ENCODE results near the gene CRYBB1. TPM values are rescaled to one million over a fixed set of nuclear protein-coding genes. Genes with fewer than 3 reads are reported as not detected.

Gene CRYBB1
- polyA plus RNA-seq (2012; ENCODE audit: insufficient read depth, insufficient read length) = not detected

DNA sequence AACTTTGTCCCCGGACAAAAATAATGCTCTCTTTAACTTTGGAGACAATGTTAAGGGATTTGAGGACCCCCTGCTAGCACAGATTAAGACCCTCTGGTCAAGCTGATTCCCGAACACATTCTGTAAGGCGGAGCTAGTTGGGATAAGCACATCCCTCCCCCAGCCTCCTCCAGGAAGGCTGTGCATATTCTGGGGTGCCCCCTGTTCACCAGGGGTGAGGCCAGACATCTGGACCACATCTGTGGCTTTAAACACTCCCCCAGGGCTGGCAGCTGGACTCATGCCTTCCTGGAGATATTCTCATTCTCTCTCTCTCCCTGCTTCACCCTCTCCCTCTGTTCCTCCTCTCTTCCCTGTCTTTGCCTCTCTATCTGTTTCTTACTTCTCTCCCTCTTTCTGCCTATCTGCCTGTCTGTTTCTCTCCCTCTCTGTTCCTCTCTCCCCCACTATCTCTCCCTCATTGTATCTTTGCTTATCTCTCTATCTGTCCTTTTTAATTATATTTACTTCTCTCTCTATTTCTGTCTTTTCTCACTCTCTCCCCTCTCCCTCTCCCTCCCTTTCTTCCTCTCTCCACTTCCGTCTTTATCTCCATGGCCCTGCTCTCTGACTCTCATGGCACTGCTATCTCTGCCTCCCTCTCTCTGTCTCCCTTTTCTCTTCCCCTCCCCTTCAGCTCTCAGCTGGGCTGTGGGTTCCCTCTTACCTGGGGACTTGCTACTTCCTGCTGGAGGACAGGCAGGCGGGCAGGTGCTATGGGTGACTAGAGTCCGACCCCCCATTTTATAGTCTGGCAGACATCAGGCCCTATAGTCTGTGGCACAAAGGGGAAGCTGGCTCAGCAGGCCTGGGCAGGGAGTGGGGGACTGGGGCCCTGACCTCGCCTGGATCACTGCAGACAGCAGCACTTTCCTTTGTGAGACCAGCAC, at the start of gene CRYBB1:
Gene CRYBB1 (minus strand): TSS at position 757 of the 929 bp plus-strand sequence. CDS start 1,708 bp downstream, outside the sequence.
- no peak for DNase-seq (ENCODE audit: low read depth, low spot score)

DNA sequence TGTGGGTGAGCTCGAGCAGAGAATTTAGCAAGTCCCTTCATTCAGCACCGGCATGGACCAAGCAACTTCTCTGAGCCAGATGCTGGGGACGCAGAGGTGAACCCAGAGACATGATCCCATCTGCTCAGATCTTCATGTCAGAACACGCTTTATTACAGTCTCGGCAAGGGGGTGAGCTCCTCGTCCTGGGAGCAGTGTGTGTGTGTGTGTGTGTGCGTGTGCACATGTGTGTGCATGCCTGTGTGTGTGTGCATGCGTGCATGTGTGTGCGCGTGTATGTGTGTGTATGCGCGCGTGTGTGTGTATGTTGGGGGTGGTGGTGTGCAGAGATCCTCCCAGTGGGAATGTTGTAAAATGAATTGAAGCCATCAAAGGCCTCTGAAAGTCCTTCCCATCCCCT, 49.3 kb upstream of the CRYBB1 start:
- DNase-seq (ENCODE audit: low read depth, low spot score) = no peak
- H3K4me3 ChIP-seq (ENCODE audit: low read length) = no peak overlapping the region

More for the DNA sequence above, at the start of gene CRYBB1:
- no peak within 1 kb of the TSS for H3K4me3 ChIP-seq (ENCODE audit: low read length)

DNA sequence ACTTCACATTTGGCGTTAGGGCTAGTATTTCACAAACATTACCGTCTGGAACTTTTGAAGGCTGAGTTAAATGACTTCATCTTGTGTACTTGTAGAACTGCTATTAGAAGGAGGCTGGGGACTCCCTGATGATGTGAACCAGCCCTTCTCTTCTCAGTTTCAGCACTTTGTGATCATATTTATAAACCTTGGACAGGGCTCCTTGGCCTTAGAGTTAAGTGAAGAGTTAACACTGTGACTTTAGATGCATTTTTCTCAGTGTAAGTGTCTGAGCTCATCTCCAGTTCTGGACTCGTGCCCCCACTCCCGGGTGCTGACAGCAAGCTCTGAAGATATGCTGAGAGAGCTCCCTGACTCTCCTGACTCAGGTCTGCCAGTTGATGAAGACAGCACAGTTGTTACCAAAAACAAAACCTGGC, 48.0 kb upstream of the CRYBB1 start:
- H3K4me3 ChIP-seq (ENCODE audit: low read length) = no peak overlapping the region
- DNase-seq (ENCODE audit: low read depth, low spot score) = no peak

DNA sequence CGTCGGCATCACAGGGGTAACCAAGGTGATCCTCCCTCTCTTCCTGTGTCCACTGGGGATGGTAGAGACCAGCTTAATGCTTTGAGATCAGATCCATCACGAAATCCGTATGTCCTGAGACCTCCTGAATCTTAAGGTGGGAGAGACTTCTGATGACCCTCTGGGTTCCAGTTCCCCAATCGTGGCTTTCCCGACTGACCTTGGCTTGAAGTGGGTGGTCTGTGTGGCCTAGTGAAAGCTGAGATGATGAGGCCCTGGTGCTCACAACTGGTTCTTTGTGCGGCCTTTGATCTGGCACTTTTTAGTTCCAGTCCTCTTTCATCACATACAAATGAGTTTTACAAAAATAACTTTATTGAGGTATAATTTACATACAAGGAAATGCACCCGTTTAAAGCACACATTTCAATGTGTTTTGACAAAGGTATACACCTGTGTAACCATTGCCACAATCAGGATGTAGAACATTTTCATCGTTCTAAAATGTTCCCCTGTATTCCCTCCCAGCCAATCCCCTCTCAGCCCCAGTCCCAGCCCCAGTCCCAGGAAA, 45.6 kb upstream of the CRYBB1 start:
- H3K4me3 ChIP-seq (ENCODE audit: low read length) = no peak overlapping the region
- DNase-seq (ENCODE audit: low read depth, low spot score) = no peak

DNA sequence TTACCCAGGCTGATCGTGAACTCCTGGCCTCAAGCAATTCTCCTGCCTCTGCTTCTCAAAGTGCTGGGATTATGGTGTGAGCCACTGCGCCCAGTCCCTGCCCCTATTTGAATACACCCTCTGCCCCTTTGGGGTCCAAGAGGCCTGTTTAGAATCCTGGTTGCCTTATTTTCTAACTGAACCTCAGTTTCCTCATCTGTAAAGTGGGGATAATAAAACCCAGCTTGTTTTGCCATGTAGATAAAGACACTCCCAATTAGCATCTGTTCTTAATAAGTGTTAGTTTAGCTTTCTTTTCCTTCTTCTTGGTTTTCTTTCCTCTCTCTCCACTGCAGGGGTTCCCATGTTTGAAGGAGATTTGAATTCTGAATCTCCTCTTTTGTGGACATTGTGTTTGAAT, 44.3 kb upstream of the CRYBB1 start:
- H3K4me3 ChIP-seq (ENCODE audit: low read length) = no peak overlapping the region
- DNase-seq (ENCODE audit: low read depth, low spot score) = no peak

DNA sequence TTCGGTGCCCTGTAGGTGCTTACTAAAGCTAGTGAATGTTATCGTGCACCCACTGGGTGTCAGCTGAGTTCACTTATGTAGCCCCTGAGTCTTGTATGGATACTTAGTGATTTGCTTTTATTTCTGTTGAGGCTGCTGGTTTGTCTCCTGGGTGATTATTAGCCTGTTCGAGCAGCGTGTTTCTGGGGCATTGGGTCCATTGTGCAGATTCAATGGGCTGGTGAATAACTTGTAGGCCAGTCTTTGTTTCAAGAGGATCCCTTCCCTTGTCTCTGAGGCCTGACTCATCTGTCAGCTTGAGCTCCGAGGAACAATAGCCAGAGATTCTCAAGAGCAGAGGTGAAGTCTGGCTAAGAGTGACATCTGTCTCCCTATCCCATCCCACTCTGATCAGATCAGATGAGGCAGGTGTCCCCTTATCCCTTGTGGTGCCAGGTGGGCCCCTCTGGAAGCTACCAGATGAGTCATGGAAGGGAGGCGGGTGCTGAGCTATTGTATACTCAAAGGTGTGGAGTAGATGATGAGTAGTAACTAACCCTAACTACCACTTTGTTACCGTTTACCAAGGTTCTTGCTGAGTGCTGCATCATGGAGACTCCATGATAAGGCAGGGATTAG, 43.2 kb upstream of the CRYBB1 start:
- no peak for DNase-seq (ENCODE audit: low read depth, low spot score)
- no peak overlapping the region for H3K4me3 ChIP-seq (ENCODE audit: low read length)

DNA sequence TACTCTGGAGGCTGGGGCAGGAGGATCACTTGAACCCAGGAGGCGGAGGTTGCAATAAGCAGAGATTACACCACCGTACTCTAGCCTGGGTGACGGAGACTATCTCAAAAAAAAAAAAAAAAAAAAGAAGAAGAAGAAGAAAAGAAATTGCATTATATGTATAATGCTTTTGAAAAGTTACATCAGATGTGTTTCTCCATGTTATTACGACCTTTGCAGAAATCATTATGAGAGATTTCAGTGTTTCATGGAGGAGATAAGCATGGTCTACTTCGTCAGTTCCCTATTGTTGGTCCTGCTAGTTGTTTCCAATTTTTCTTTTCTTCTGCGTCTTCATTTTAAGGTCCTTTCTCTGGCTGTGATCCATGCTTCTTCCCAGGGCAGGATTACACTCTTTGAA, 42.5 kb upstream of the CRYBB1 start:
- DNase-seq (ENCODE audit: low read depth, low spot score) = no peak
- H3K4me3 ChIP-seq (ENCODE audit: low read length) = no peak overlapping the region

DNA sequence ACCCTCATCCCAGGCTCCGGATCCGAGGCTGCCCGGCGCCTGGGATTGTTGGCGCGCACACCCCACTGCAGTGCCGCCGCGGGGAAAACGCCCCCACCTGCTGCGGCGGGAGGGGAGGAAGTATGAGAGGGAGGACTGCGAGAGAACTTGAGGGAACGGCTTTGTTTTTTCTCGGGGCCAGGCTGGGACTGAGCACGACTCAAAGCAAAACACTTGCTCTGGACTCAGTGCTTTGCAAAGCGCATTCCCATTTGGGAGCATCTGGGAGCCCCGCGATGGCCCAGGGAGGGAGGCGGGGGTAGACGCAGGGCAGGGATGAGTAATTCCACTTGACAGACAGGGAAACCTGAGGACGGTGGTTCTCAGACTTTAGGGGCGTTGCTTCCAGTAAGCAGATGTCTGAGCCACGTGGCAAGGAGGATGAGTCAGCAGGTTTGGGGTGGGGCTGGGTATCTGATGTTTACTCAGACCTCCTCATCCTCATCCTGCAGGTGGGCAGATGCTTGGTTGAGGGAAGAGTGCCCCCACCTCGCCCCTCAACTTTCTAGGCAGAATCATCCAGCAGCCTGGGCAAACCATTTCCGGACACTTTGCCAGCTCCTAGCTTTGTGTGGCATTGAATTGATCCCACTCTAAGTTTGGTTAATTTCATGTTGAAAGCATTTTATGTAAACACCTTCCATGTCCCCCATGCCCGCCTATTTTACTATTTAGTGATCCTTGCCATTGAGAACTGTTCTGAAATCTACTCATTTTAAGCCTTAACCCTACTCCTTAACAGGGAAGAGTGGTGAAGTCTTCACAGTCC, 41.0 kb upstream of the CRYBB1 start:
- H3K4me3 ChIP-seq (ENCODE audit: low read length) = peak overlapping the region; percentile 54
- DNase-seq (ENCODE audit: low read depth, low spot score) = peak; percentile 84

DNA sequence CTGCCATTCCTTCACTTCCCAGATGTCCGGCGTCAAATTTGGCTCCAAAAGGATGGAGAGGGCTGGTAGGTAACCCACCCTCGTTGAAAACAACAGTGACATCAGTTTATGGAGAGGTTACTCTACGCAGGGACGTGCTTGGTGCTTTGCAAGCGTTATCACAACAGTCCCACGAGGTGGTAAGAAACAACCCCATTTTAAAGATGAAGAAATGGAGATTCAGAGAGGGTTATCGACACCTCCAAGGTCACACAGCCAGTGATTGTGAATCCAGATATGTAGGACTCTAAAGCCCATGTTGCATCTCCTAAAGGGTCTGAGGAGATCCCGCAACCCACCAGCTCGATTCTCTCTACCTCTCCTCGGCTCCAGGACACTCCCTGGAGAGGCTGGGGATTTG, 40.3 kb upstream of the CRYBB1 start:
- no peak for DNase-seq (ENCODE audit: low read depth, low spot score)
- H3K4me3 ChIP-seq (ENCODE audit: low read length) = peak overlapping the region; percentile 54

DNA sequence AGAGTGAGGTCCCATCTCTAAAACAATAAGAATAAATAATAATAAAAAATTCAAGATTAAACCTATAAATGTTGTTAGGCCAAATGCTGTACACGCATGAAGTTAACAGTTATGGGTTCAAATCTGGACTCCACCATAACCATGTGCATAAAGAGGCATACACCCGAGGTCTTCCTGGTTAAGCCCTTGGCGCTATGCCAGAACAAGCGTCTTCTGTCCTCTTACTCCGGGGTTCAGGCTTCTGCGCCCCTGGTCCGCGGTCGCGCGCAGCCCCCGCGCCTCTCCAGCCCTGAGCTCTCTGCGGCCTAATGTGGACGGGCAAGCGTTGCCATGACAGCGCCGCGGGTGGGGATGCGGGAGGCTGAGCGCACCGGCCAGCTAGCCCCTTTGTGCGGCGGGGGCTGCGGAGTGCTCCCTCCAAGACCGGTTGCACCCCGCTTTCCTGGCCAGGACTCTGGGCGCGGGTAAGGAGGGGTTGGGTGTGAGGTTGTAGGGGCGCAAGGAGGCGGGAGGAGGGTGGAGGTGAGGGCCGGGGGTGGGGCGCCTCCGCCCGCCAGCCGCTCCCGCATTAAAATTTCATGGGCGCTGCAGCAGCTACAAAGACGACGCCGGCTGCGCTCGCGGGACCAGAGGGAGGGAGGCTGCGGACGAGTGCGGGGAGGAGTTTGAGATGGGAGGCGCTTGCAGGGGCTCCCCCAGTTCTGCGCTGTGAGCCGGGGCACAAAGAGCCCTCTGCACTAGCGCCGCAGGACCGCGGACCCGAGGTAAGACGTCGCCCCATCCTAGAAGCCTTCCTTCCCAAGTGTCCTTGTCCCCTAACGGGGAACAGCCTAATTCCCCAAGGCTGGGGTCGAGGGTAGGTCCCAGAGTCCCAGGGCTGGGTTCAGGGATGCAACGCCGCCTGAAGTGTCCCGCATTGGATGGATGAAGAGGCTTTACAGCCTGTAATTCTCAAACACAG, 39.3 kb upstream of the CRYBB1 start, which contains the start of gene MIAT:
Gene MIAT (plus strand): TSS at position 698 of the 961 bp plus-strand sequence.
- peak within 1 kb of the TSS; percentile 54 for H3K4me3 ChIP-seq (ENCODE audit: low read length)
- DNase-seq (ENCODE audit: low read depth, low spot score) = no peak

DNA sequence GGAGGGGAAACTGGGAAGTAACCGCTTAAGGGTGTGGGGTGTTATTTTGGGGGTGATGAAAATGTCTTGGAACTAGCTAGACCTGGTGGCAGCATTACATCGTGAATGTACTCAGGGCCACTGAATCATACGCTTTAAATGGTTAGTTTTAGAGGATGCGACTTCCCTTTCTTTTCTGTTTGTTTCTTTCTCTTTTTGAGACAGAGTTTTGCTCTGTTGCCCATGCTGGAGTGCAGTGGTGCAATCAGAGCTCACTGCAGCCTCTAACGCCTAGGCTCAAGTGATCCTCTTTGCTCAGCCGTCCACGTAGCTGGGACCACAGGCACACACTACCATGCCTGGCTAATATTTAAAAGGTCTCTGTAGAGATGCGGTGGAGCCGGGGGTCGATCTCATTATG, 34.0 kb upstream of the CRYBB1 start:
- H3K4me3 ChIP-seq (ENCODE audit: low read length) = no peak overlapping the region
- no peak for DNase-seq (ENCODE audit: low read depth, low spot score)

DNA sequence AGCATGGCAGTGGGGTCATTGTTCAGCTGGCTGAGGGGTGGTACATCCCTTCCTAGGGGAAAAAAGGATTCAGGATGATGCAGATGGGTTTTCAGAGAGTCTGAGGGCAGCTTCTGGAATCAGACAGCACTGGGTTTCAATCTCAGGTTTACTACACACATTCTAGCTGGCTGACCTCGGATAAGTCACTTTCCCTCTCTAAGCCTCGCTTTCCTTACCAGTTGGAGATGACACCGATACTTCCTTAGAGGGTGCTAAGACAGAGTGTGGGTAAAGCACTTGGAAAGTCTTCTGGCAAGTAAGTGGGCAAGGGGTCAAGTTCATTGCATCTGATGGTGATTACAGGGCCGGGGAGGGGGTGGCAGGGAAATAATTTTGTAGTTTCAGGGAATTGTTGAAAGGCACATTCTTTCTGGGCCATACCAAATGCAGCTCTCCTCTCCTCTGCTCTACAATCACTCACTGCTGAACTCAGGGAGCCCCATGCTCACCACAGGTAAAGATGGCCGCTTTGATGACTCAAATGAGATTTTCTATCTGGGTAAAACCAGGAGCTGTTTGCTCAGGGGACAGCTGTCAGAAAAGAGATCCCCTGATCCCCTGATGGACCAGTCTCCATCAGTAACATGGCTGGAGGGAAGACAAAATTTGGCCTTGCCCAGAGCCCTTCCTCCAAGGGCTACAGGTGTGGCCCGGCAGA, 33.0 kb upstream of the CRYBB1 start:
- no peak overlapping the region for H3K4me3 ChIP-seq (ENCODE audit: low read length)
- no peak for DNase-seq (ENCODE audit: low read depth, low spot score)

DNA sequence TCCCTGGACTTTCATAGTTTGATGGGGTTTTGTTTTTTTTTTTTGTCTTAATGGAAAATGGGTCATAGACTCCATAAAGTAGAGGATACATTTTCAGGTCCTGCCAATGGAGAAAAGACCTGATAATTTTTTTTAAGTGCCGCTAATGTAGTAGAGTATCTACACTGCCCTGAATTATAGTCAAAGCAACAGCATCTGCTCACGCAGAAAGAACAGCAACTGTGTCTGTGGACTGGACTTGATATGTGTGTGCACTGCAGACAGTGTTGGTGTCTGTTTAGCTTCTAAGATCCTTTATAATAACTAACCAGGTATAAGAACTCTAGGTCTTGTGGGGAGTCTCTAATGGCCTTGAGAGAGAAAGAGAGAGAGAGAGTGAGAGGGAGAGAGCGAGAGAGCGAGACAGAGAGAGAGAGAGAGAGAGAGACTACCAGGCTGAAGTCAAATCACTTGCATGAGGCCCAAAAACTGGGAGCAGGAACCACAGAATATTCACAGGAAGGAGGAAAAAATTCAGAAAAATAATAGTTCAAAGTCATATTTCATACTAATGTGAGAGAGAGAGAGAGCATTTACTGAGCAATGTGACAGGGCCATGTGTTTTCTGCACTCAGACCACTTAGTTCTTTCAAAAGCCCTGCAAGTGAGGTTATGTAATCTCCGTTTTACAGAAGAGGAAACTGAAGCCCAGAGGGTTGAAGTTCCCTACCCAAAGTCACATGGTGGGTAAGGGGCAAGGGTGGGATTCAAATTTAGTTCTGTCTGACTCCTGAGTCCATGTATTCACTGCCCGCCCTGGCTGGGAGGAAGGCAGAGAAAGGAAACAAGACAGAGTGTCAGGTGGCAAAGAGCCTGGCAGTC, 30.9 kb upstream of the CRYBB1 start:
- H3K4me3 ChIP-seq (ENCODE audit: low read length) = peak overlapping the region; percentile 33
- no peak for DNase-seq (ENCODE audit: low read depth, low spot score)

DNA sequence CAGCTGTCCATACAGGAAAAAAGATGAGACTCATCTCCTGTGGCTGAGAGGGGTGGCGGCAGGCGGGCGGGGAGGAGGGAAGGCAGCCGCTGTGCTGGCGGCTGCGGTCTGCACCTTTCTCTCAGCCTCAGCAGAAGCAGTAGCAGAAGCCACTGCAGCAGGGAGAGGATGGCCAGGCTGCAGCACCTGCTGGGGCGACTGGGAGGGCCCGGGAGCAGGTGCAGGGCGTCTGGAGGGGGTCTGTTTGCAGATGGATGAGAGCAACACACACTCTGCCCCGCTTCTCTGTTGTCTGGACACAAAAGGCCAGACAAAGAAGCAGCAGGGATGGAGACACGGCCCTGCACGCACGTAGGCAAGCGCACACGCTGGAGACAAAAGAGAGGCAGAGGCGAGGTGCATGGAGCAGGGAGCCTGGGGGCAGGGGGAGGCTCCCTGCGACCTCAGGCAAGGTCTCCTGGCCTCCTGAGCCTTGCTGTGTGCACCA, 30.2 kb upstream of the CRYBB1 start:
- peak; percentile 79 for DNase-seq (ENCODE audit: low read depth, low spot score)
- H3K4me3 ChIP-seq (ENCODE audit: low read length) = peak overlapping the region; percentile 33

DNA sequence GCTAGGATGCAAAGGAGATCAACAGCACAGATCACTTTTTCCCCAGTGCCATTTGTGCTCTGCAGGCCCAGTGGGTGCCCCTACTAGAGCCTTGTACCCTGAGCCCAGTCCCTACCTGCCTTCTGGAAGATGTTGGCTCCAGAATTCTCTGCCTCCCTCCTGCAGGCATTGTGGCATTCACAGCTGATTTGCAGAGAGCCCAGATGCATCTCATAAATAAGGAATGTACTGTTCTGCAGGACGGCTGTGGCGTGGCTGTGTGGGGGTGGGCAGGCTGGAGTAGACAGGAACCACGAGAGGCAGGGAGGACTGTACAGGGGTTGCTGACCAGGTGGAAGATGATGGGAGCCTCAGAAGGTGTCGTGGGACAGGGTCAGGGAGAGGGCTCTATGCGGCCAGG, 28.3 kb upstream of the CRYBB1 start:
- H3K4me3 ChIP-seq (ENCODE audit: low read length) = no peak overlapping the region
- DNase-seq (ENCODE audit: low read depth, low spot score) = no peak

DNA sequence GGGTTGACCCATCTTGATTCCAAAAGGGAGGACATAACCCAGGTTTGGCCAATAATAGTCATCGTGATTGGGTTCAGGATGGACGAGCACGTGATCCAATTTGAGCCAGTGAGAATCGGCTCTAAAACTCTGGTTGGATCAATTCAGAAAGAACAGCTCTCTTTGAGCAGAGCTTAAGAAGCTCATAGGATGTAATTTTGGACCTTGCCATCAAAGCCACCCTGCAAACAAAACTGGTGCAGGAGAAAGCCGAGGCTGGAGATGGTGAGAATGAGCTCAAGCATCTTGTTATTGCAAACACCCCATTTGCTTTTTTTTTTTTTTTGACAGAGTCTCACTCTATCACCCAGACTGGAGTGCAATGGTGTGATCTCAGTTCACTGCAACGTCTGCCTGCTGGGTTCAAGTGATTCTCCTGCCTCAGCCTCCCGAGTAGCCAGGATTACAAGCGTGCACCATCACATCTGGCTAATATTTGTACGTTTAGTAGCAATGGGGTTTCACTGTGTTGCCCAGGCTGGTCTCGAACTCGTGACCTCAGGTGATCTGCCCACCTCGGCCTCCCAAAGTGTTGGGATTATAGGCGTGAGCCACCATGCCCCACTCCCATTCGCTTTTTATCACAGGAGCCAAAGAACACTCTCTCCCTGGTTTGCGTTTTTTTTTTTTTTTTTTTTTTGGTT, 25.7 kb upstream of the CRYBB1 start:
- DNase-seq (ENCODE audit: low read depth, low spot score) = no peak
- no peak overlapping the region for H3K4me3 ChIP-seq (ENCODE audit: low read length)
